Superior temporal gyrus (tissue), 1 donor: Measurements from ENCODE around the gene PCSK2.
"Not testable (repeated sequence)": the region's sequence is repeated elsewhere in the genome, so short reads cannot be mapped to it uniquely, and the experiment has no call there.

Experiments
- DNase-seq: peaks from one replicate; pipeline ENCODE4 v3.0.0-alpha.2; 2016; ENCODE audit errors: extremely low spot score

Gene PCSK2

GRCh38 chr20:17226410-17227218 lies at the start of gene PCSK2:
PCSK2 (plus strand) TSS chr20:17227040; CDS start chr20:17227306, 266 bp downstream.
- peak; percentile 72 for DNase-seq

- no peak for DNase-seq
These were observed 49.5 kb upstream of the PCSK2 start for GRCh38 chr20:17177341-17177740.

GRCh38 chr20:17179840-17180239 lies 47.0 kb upstream of the PCSK2 start:
- no peak for DNase-seq

- DNase-seq, result no peak
These were observed 36.7 kb upstream of the PCSK2 start for GRCh38 chr20:17189976-17190695.

GRCh38 chr20:17197041-17197440 lies 29.8 kb upstream of the PCSK2 start:
- DNase-seq, result no peak

GRCh38 chr20:17202030-17202429 lies 24.8 kb upstream of the PCSK2 start:
- no peak for DNase-seq

GRCh38 chr20:17202673-17203072 lies 24.2 kb upstream of the PCSK2 start:
- DNase-seq, result peak; percentile 24

- DNase-seq, result no peak
These were observed 21.6 kb upstream of the PCSK2 start for GRCh38 chr20:17205084-17205813.

GRCh38 chr20:17210387-17210786 lies 16.5 kb upstream of the PCSK2 start:
- DNase-seq, result no peak

- no peak for DNase-seq
These were observed 15.9 kb upstream of the PCSK2 start for GRCh38 chr20:17210983-17211382.

- no peak for DNase-seq
These were observed 11.7 kb upstream of the PCSK2 start for GRCh38 chr20:17215167-17215566.

GRCh38 chr20:17219856-17220255 lies 7.0 kb upstream of the PCSK2 start:
- not testable (repeated sequence) for DNase-seq

- DNase-seq, result no peak
These were observed 3.3 kb upstream of the PCSK2 start for GRCh38 chr20:17223553-17223952.

- no peak for DNase-seq
These were observed 910 bp upstream of the PCSK2 start for GRCh38 chr20:17225851-17226409.

GRCh38 chr20:17227219-17227575 lies 357 bp downstream of the PCSK2 start:
- no peak for DNase-seq

- DNase-seq, result no peak
These were observed 1.1 kb downstream of the PCSK2 start for GRCh38 chr20:17227669-17228623.

- no peak for DNase-seq
These were observed 1.8 kb downstream of the PCSK2 start for GRCh38 chr20:17228624-17229061.

- DNase-seq, result no peak
These were observed 2.4 kb downstream of the PCSK2 start for GRCh38 chr20:17229256-17229655.

- DNase-seq, result no peak
These were observed 6.8 kb downstream of the PCSK2 start for GRCh38 chr20:17233626-17234025.

- no peak for DNase-seq
These were observed 9.9 kb downstream of the PCSK2 start for GRCh38 chr20:17236766-17237165.

GRCh38 chr20:17248224-17248623 lies 21.4 kb downstream of the PCSK2 start:
- no peak for DNase-seq
